Dedifferentiated amniotic fluid mesenchymal stem cell (primary cell): ENCODE measurements around the gene SUSD6.
A peak's percentile ranks its signal among the peaks of the same experiment; 100 is the strongest.
"Not testable (repeated sequence)": the region's sequence is repeated elsewhere in the genome, so short reads cannot be mapped to it uniquely, and the experiment has no call there.

Source experiments
- DNase-seq: peaks from one replicate; pipeline ENCODE4 v3.0.0-alpha.2; 2016; ENCODE audit errors: extremely low spot score

Gene SUSD6

GRCh38 chr14:69694730-69695281, 83.4 kb downstream of the SUSD6 start:
- no peak for DNase-seq

GRCh38 chr14:69695322-69696203, 84.2 kb downstream of the SUSD6 start:
- peak; percentile 17 for DNase-seq

- no peak for DNase-seq
Measured at GRCh38 chr14:69696204-69696527, 84.8 kb downstream of the SUSD6 start.

DNA sequence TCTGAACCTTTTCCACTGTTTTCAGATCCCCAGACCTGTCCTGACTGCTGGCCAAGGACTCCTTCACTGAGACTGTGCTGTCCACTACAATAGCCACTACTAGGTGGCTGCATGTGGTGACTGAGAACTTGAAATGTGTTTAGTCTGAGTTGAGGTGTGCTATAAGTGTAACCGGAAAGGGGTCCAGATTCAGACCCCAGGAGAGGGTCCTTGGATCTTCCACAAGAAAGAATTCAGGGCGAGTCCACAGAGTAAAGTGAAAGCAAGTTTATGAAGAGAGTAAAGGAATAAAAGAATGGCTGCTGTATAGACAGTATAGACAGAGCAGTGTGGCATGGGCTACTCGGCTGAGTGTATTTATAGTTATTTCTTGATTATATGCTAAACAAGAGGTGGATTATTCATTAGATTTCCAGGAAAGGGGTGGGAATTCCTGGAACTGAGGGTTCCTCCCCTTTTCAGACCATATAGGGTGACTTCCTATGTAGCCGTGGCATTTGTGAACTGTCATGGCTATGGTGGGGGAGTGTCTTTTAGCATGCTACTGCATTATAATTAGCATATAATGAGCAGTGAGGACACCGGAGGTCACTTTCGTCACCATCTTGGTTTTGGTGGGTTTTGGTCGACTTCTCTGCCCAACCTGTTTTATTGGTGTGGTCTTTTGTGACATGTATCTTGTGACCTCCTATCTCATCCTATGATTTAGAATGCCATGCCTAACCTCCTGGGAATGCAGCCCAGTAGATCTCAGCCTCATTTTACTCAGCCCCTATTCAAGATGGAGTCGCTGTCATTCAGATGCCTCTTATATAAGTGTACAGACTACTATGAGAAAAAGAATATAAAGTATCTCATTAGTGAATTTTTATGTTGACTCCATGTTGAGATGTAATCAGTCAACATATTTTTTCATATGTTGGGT, 85.5 kb downstream of the SUSD6 start:
- no peak for DNase-seq

- no peak for DNase-seq
Measured at GRCh38 chr14:69698572-69698971, 87.2 kb downstream of the SUSD6 start.

GRCh38 chr14:69699243-69699642, 87.8 kb downstream of the SUSD6 start:
- not testable (repeated sequence) for DNase-seq

GRCh38 chr14:69699748-69700303, 88.4 kb downstream of the SUSD6 start:
- no peak for DNase-seq

DNA sequence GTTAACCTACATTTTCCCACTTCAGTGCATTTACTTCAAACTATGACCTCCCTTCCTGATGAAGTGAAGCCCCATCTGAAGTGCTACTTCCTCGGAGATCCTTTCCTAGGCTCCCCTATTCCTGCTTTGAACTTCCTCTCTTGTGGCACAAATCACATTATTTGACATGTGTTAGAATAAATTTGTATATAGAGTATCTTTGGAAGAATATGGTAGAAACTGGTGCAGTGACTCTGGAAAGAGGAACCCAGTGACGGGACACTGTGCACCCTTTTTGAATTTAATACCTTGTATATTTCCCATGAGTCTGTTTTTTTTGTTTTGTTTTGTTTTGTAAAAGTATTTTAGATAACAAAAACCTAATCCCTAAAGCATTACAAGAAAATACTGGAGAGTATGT, 89.2 kb downstream of the SUSD6 start:
- no peak for DNase-seq

DNA sequence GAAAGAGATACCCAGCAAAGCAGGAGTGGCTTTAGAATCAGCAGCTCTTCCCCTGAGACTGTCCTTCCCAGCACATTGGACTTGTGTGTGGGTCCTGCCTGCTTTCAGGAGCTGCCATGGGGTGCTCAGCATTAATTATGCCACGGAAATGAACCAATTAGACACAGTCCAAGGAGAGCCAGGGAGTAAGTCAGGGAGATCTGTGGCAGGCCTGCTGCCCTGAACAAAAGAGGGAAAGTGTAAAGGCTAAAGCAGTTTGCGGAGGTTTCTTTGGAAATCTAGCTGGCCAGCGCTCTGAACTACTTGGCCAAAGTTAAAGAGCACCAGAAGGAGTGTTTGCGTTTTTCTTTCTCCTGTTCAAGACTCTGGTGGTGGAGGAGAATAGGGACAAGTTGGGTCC, 89.9 kb downstream of the SUSD6 start:
- DNase-seq: no peak

- no peak for DNase-seq
Measured at GRCh38 chr14:69701857-69702256, 90.5 kb downstream of the SUSD6 start.

DNA sequence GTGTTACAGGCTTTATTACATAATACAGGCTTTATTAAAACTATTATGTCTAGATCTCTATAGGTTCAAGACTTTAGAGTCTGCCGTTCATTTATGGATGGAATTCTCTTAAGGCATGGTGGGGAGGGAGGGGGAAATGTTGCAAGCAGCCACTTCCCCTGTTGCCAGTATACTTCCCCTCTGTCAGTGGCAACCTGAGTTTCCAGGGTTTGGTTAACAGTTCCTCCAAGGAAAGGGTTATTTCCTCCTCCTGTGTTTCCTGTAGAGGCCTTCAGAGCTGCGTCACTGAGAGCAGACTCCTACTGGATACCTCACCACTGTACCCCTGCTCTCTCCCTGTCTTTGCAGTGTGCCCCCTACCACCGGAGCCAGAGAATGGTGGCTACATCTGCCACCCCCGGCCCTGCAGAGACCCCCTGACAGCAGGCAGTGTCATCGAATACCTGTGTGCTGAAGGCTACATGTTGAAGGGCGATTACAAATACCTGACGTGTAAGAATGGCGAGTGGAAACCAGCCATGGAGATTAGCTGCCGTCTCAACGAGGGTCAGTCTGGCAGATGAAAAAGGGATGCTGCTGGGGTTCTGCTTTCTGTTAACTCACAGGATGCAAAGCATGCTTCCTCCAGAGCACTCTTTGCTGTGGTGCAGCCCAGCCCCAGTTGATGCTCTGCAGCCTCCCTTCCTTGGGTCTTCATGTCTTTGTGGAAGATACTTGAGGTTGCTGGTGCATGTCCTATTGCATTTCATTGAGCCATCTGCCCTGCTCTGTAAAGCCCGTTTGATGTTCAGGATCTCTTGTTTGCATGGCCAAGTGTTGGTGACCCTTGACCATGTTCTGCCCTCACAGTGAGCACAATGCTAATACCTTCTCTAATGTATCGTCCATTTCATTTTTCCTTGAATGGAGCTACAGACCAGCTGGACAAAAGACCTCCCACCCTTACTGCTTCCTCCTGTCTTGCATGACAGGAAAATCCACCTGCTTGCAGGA, 91.9 kb downstream of the SUSD6 start:
- no peak for DNase-seq

GRCh38 chr14:69704319-69704718, 92.9 kb downstream of the SUSD6 start:
- no peak for DNase-seq

DNA sequence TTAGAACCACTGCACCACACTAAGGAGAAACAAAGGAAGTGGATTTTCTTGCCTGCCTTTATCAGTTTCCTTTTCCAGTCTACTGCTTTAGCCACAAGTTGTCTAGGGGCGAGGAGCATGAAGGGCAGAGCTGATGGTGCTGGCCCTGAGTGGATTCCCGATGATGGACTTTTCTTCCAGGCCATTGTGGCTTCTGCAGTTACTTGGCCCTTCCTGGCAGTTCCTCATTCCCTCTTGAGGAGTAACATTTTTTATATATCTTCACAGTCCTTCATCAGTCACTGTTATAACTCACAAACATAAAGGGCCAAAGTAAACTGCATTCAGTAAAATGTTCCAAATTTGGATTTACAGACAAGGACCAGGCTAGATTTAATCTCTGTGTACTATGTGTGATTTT, 94.3 kb downstream of the SUSD6 start:
- DNase-seq: no peak

- no peak for DNase-seq
Measured at GRCh38 chr14:69708049-69708448, 96.7 kb downstream of the SUSD6 start.

- no peak for DNase-seq
Measured at GRCh38 chr14:69708586-69709560, 97.5 kb downstream of the SUSD6 start.

- no peak for DNase-seq
Measured at GRCh38 chr14:69710378-69710777, 99.0 kb downstream of the SUSD6 start.

DNA sequence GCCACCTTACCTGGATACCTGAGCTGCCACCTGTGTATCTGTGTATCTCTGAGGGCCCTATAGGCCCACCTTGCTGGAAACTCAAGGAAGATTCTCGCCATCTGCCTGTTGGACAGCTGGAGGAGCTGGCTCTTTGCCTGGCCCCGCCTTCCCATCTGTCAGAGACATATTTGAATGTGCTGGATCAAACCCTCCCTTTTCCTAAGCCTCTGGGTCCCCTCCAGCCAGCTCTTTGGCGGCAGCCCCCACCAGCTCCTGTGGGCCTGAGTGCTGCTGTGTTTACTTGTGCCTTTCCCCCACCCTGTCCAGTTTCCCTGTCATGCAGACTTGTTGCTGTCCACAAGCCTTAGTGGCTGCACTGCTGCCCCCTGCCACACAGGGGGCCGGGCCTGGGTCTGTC, 99.7 kb downstream of the SUSD6 start:
- no peak for DNase-seq

DNA sequence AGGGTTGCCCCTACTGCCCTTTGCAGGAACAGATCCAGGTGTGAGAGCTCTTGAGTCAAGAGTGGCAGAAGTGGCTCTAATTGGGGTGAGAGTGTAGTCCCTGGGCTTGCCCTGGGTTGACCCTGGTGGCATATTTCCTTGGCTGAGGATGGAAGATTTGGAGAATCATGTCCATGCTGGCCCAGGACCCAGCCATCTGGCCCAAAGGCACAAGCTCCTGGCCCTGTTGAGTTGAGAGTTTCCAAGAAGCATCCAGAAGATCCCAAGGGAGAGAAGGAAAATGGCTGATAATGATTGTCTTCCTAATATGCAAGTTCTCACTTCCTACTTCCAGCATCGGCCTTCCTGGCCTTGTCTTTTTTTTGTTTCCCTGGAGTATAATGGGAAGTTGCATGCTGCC, 100.1 kb downstream of the SUSD6 start:
- no peak for DNase-seq

DNA sequence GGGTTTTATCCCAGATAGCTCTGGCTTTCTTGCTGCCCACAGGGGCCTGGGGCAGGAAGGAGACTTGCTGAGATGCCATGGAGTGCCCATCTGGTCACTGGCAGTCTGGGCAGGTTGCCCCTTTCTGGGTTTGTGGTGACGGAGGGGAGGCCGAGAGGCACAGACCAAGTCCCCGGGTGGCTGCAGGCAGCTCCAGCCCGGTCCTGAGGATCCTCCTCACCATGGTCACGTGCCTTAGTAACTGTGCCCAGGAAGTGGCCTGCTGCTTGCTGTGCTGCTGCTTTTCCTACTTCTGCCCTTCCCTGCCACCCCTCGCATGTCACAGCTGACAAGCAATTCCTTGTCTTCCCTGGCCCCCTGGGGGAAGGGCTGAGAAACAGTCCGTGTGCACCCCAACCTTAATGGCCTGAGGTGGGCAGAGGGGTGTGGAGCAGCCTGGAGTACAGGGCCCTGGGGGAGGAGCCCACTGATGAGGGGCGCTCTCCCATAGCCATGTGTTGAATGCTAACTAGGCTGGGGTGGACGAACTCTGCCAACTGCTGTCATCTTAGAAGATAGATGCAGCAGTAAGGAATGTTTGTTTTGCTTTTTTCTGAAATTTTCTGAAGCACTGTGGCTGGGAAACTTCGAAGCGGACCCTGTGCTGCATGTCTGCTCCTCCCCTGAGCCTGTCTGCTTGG, 100.6 kb downstream of the SUSD6 start:
- no peak for DNase-seq
